Measurements from ENCODE around the gene ARHGAP33. TPM values are rescaled to one million over a fixed set of nuclear protein-coding genes. Genes with fewer than 3 reads are reported as not detected.
A peak's percentile ranks its signal among the peaks of the same experiment; 100 is the strongest.

ARHGAP33 gene
- total and polyA plus RNA-seq, 10 of the 15 experiments (the other 5 are each of a cell fraction or from before 2014, with no cell fraction given) = 0.05 to 22.9 (median 2.3) TPM; not detected in 1

DNA sequence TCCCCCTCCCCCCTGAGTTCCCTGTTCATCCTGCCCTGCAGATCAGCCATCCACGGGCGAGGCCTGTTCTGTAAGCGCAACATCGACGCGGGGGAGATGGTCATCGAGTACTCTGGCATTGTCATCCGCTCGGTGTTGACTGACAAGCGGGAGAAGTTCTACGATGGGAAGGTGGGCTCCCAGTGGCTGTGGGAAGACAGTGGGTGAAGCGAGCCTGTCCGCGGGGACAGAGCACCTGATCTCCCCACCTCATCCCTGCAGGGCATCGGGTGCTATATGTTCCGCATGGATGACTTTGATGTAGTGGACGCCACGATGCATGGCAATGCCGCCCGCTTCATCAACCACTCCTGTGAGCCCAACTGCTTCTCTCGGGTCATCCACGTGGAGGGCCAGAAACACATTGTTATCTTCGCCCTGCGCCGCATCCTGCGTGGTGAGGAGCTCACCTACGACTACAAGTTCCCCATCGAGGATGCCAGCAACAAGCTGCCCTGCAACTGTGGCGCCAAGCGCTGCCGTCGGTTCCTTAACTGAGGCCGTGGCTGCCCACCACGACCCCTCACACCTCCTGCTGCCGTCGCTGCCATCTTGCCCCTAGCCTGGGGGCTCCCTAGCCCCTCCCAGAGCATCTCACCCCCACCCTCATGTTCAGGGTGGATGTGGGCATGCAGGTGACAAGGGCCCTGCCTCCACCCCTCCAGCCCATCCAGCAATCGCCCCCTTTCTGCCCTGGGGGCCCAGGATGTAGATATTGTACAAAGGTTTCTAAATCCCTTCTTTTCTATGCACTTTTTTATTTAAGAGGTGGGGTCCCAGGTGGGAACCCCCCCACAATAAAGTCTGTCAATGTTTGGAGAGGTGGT lies 37.1 kb upstream of the ARHGAP33 start:
- no peak for FAIRE-seq
- intact Hi-C loops (cut with micrococcal nuclease; ENCODE audit: unreplicated experiment) = no loop called here
- no TSS peak for BruUV-seq (replicated peaks)
- H3K27ac ChIP-seq (ENCODE audit: control insufficient read depth, insufficient read depth) = no peak overlapping the region
- DNase-seq (ENCODE audit: low read depth, low spot score) = no peak
- ChIA-PET CTCF (interaction anchor here (1.2 to 2.1 kb wide), 3 partner anchors 18 to 46 kb away, joined by 4 to 7 read pairs (median 7); no protein-coding TSS in a partner anchor), RAD21 (ENCODE audit: unreplicated experiment) (interaction anchor here (1.2 kb wide), 1 partner anchor 45 kb away, joined by 4 read pairs; no protein-coding TSS in a partner anchor), POLR2A (interaction anchor here (1.3 kb wide), 1 partner anchor 20 kb away, joined by 5 read pairs; no protein-coding TSS in a partner anchor), SMC1A (ENCODE audit: uncharacterized antibody, unreplicated experiment) (interaction anchor here (1.2 to 1.8 kb wide), 2 partner anchors 20 to 42 kb away, joined by 3 to 5 read pairs; no protein-coding TSS in a partner anchor)
- 93% methylated on average over 37 of the region's 37 CpGs for WGBS (ENCODE audit: insufficient coverage, insufficient replicate concordance, low lambda C conversion rate, missing lambda C conversion rate)
- TF ChIP-seq MYB (IDR thresholded peaks at IDR 0.05; ENCODE audit: borderline replicate concordance, low read depth, low read length) (no peak), POLR2AphosphoS5 (IDR thresholded peaks at IDR 0.05; ENCODE audit: low read length) (no peak; the same call in 1 of the 2 replicates), MYC (IDR thresholded peaks at IDR 0.05; ENCODE audit: insufficient read depth, insufficient read length, insufficient replicate concordance, low read length, severe bottlenecking) (no peak), EP300 (IDR thresholded peaks at IDR 0.05; ENCODE audit: borderline replicate concordance in 1 of 2, control insufficient read depth in 1 of 2, low read depth in 2 of 2, low read length in 2 of 2) (no peak), PAX5 (IDR thresholded peaks at IDR 0.05; ENCODE audit: borderline replicate concordance, low read depth, low read length) (peak; percentile 82; the same call in 1 of the 2 replicates), POLR2A (IDR thresholded peaks at IDR 0.05; ENCODE audit: low read depth, low read length) (peak; percentile 39)
- TF ChIP-seq, protein P1, sequence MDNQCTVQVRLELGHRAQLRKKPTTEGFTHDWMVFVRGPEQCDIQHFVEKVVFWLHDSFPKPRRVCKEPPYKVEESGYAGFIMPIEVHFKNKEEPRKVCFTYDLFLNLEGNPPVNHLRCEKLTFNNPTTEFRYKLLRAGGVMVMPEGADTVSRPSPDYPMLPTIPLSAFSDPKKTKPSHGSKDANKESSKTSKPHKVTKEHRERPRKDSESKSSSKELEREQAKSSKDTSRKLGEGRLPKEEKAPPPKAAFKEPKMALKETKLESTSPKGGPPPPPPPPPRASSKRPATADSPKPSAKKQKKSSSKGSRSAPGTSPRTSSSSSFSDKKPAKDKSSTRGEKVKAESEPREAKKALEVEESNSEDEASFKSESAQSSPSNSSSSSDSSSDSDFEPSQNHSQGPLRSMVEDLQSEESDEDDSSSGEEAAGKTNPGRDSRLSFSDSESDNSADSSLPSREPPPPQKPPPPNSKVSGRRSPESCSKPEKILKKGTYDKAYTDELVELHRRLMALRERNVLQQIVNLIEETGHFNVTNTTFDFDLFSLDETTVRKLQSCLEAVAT (IDR thresholded peaks at IDR 0.05) = peak; percentile 51; the same call in 1 of the 2 replicates
- peaks cover 13 to 30% of the 10 kb centered on the region in 2 experiments; a peak in 3 of 4 replicates for H3K36me3 ChIP-seq (ENCODE audit: control insufficient read depth in 2 of 2, insufficient read depth in 2 of 2, low read length in 1 of 2)
- in situ Hi-C loops (cut with MboI) = no loop called here
- no peak overlapping the region for H3K9ac ChIP-seq (ENCODE audit: control insufficient read depth, insufficient read depth, low read length)
- H3K4me2 ChIP-seq (ENCODE audit: control insufficient read depth, insufficient read depth) = no peak overlapping the region
- H3K9me3 ChIP-seq (replicated peaks; ENCODE audit: control insufficient read depth, insufficient read depth, low read length) = no peaks in the 10 kb centered on the region
- H3K4me1 ChIP-seq (ENCODE audit: control insufficient read depth, insufficient read depth, low read length) = peaks cover 16% of the 10 kb centered on the region
- no peaks in the 10 kb centered on the region for H4K20me1 ChIP-seq (ENCODE audit: control insufficient read depth, insufficient read depth)
- ATAC-seq = no peak
- H3K4me3 ChIP-seq = no peak overlapping the region
- H2AFZ ChIP-seq (ENCODE audit: control insufficient read depth, low read depth, low read length) = no peak overlapping the region
- peaks cover 15% of the 10 kb centered on the region for H3K79me2 ChIP-seq (ENCODE audit: control insufficient read depth, insufficient read depth, low read length)
- H3K27me3 ChIP-seq (replicated peaks in 1 of 2; ENCODE audit: control insufficient read depth in 2 of 2, insufficient read depth in 2 of 2, low read length in 1 of 2) = no peaks in the 10 kb centered on the region
